ENCODE results near the gene LPAR6. TPM values are rescaled to one million over a fixed set of nuclear protein-coding genes. Genes with fewer than 3 reads are reported as not detected.

LPAR6 gene
- total and polyA plus RNA-seq, 7 donors, result 4.1 to 11.0 (median 5.8) TPM

- H3K4me3 ChIP-seq, result no peak overlapping the region
- WGBS, 3 donors, result 91 to 94% (median 91%) methylated on average over 3 of the region's 3 CpGs
- no peaks in the 10 kb centered on the region for H3K9me3 ChIP-seq
- no peaks in the 10 kb centered on the region for H3K27me3 ChIP-seq (ENCODE audit: insufficient read depth in 3 of 3, low read length in 2 of 3)
- H3K27ac ChIP-seq, result no peak overlapping the region
- intact Hi-C loops (cut with DNase I), result no loop called here
- TF ChIP-seq CTCF (IDR thresholded peaks at IDR 0.05), result no peak
- H3K4me1 ChIP-seq, result no peaks in the 10 kb centered on the region
- DNase-seq, result no peak
- ATAC-seq, result no peak
- peaks cover 0 to 29% of the 10 kb centered on the region in 2 donors for H3K36me3 ChIP-seq (ENCODE audit: insufficient read depth in 1 of 2, low read depth in 1 of 2)
Measured at GRCh38 chr13:48393030-48393697, 19.7 kb downstream of the LPAR6 start.

DNA sequence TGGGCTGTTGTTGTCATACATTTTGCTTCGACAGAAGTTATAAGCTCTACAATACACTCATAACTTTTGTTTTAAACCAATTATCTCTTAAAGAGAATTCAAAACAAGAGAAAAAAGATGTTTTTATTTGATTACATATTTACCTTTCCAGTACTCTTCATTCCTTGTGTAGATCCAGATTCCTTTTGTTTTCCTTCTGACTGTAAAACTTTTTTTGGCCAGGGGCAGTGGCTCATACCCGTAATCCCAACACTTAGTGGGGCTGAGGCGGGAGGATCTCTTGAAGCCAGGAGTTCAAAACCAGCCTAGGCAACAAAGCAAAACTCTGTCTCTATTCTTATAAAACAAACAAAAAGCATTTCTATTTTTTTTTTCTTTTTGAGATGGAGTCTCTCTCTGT, 21.7 kb downstream of the LPAR6 start:
- intact Hi-C loops (cut with DNase I), result no loop called here
- H3K4me1 ChIP-seq, result no peaks in the 10 kb centered on the region
- no peak overlapping the region for H3K27ac ChIP-seq
- ATAC-seq (no peak), DNase-seq (no peak)
- H3K36me3 ChIP-seq (ENCODE audit: insufficient read depth in 1 of 2, low read depth in 1 of 2), result peaks cover 0 to 31% of the 10 kb centered on the region in 2 donors
- no peak overlapping the region for H3K4me3 ChIP-seq
- no peaks in the 10 kb centered on the region for H3K9me3 ChIP-seq
- no peaks in the 10 kb centered on the region for H3K27me3 ChIP-seq (ENCODE audit: insufficient read depth in 3 of 3, low read length in 2 of 3)
- WGBS, 3 donors, result 97 to 98% (median 98%) methylated on average over 3 of the region's 3 CpGs
- no peak for TF ChIP-seq CTCF (IDR thresholded peaks at IDR 0.05)

DNA sequence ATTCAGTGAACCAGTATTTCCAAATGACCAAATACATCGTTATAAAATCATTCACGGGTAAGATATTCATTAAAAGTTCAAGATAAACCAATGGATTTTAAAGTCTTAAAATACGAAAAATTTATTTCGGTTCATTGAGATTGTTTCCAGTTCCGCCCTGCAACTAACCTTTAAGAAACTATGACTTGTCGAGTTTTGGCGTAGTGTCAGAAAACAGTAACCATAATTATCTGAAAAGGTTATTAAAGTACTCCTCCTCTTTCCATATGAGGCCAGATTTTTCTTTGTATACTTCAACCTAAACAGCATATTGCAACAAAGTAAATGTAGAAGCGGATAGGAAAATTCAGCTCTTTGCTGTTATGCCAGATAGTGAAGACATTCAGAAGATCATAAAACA, 26.1 kb downstream of the LPAR6 start:
- 94 to 97% (median 96%) methylated on average over 8 of the region's 8 CpGs for WGBS, 3 donors
- H3K27ac ChIP-seq, result no peak overlapping the region
- DNase-seq (no peak), ATAC-seq (no peak)
- no peaks in the 10 kb centered on the region for H3K9me3 ChIP-seq
- peaks cover 0 to 19% of the 10 kb centered on the region in 2 donors for H3K36me3 ChIP-seq (ENCODE audit: insufficient read depth in 1 of 2, low read depth in 1 of 2)
- no peak for TF ChIP-seq CTCF (IDR thresholded peaks at IDR 0.05)
- no peak overlapping the region for H3K4me3 ChIP-seq
- H3K27me3 ChIP-seq (ENCODE audit: insufficient read depth in 3 of 3, low read length in 2 of 3), result no peaks in the 10 kb centered on the region
- H3K4me1 ChIP-seq, result no peaks in the 10 kb centered on the region
- intact Hi-C loops (cut with DNase I), result no loop called here

- H3K9me3 ChIP-seq, result no peaks in the 10 kb centered on the region
- intact Hi-C loops (cut with DNase I), result no loop called here
- WGBS, 3 donors, result 94 to 99% (median 97%) methylated on average over 2 of the region's 2 CpGs
- H3K27me3 ChIP-seq (ENCODE audit: insufficient read depth in 3 of 3, low read length in 2 of 3), result no peaks in the 10 kb centered on the region
- no peak overlapping the region for H3K27ac ChIP-seq
- ATAC-seq, result no peak
- H3K4me3 ChIP-seq, result no peak overlapping the region
- peaks cover 3 to 46% of the 10 kb centered on the region in 2 donors for H3K36me3 ChIP-seq (ENCODE audit: insufficient read depth in 1 of 2, low read depth in 1 of 2)
- no peaks in the 10 kb centered on the region for H3K4me1 ChIP-seq
- TF ChIP-seq CTCF (IDR thresholded peaks at IDR 0.05), result no peak
- DNase-seq, result no peak
Measured at GRCh38 chr13:48383384-48383783, 29.5 kb downstream of the LPAR6 start.

- no peak for ATAC-seq
- Histone ChIP-seq H3K27me3 (ENCODE audit: insufficient read depth in 3 of 3, low read length in 2 of 3) (no peaks in the 10 kb centered on the region), H3K4me3 (no peak overlapping the region), H3K36me3 (ENCODE audit: insufficient read depth in 1 of 2, low read depth in 1 of 2) (peaks cover 3 to 70% of the 10 kb centered on the region in 2 donors), H3K4me1 (no peaks in the 10 kb centered on the region), H3K9me3 (no peaks in the 10 kb centered on the region), H3K27ac (no peak overlapping the region)
- intact Hi-C loops (cut with DNase I), result no loop called here
- no peak for DNase-seq
- TF ChIP-seq CTCF (IDR thresholded peaks at IDR 0.05), result no peak
Measured at GRCh38 chr13:48380581-48380980, 32.3 kb downstream of the LPAR6 start.
